Measurements from ENCODE around the gene TMEM233. TPM values are rescaled to one million over a fixed set of nuclear protein-coding genes. Genes with fewer than 3 reads are reported as not detected.

The TMEM233 gene
- total and polyA plus RNA-seq, 2 of the 8 experiments (the other 6 are each of a cell fraction or from before 2014, with no cell fraction given) = 0.09 TPM

DNA sequence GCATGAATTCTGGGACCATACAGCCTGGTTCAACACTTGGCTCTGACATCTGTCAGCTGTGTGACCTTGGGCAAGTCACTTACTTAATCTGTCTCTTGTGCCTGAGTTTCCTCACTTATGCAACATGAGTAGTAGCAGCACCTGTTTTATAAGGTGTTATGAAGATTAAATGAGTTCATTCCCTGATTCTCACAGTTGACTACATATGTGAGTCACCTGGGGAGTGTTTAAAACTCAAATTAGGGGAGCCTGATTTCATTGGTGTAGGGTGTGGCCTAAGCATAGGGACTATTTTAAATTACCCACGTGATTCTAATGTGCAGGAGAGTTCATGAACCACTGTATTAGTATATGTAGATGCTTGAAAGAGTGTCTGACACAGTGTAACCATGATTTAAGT, 36.7 kb upstream of the TMEM233 start (continued):
- TF ChIP-seq EP300 (IDR thresholded peaks at IDR 0.05; ENCODE audit: borderline replicate concordance in 1 of 2, low read depth in 2 of 2, low read length in 2 of 2) (no peak), ATF2 (IDR thresholded peaks at IDR 0.05; ENCODE audit: low read length) (no peak), POLR2A (IDR thresholded peaks at IDR 0.05; ENCODE audit: control extremely low read depth in 1 of 2, low read depth in 2 of 2, low read length in 2 of 2) (no peak), RBBP5 (IDR thresholded peaks at IDR 0.05; ENCODE audit: borderline replicate concordance, low read depth, low read length) (no peak)
